GM21528 (cell line): ENCODE results near the gene PSMB8.
"Not testable (repeated sequence)": the region's sequence is repeated elsewhere in the genome, so short reads cannot be mapped to it uniquely, and the experiment has no call there.

Source experiments
- ATAC-seq: cut with Tn5 transposase; IDR thresholded peaks from one replicate; pipeline ENCODE4 v1.9.1; 2021; ENCODE audit warnings: mild to moderate bottlenecking, moderate library complexity; ENCODE audit not compliant: unreplicated experiment, low FRiP score

PSMB8 gene

DNA sequence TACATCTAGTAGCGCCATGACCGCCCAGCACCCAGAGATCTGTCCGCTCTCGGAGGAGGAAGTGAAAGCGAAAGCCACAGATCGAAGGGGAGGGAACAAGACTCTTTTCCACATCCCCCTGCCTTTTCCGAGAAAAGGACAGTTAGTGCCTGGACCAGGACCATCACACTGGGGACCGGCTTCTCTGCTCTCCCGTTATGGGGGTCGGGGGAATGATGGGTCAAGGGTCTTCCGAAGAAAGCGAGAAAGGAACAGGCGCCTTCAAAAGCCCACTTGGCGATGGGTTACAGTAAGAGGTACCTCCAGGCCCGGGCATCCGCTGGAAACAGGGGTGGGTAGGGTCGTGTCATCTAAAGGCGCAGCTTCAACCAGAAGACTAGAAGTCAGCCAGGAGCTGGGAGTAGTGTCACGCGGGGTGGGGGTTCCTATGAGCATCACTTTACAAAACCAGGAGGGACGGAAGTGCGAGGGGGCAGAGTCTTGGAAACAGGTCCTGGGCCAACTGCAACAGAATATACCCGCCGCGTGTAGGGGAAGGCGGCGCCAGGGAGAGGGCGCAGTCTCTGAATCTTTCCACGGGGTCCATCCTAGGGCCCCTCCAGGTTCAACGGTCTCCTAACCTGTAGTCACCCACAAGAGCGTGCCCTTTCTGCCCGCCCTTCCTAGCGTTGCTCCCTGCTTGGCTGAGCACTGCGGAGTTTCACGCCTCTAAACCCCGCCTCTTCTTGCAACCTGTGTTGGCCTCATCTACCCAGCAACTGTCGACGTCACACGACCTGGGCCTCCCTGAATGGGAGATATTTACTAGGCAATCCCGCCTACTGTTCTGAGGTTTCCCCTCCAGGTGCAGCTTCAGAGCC is at the start of gene PSMB8:
PSMB8 (minus strand) TSS at position 69 of the 860 bp plus-strand sequence; CDS start at position 18, 51 bp downstream.
- ATAC-seq = peak; percentile 77

GRCh38 chr6:32890831-32891230 is 47.0 kb upstream of the PSMB8 start:
- ATAC-seq = no peak

- no peak for ATAC-seq
These were observed 45.7 kb upstream of the PSMB8 start for GRCh38 chr6:32889533-32889932.

- no peak for ATAC-seq
These were observed 44.7 kb upstream of the PSMB8 start for GRCh38 chr6:32888576-32888975.

DNA sequence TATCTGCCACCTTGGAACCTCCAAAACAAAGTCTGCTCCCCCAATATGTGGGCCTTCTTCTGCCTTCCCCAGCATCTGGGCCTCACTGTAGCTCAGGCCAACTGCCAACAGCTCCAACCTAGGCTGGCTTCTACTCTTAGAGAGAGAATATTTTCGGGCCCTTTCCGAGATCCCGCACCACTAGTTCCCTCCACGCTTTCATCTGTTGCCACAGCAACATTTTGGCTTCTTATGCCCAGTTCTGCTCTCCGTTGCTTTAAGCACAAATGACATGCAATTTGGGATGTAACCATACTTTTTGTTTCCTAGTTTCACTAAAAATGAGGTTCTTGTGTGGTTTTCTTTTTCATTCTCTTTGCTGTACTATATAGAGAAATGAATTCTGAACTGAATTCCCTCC is 43.8 kb upstream of the PSMB8 start:
- ATAC-seq = no peak

DNA sequence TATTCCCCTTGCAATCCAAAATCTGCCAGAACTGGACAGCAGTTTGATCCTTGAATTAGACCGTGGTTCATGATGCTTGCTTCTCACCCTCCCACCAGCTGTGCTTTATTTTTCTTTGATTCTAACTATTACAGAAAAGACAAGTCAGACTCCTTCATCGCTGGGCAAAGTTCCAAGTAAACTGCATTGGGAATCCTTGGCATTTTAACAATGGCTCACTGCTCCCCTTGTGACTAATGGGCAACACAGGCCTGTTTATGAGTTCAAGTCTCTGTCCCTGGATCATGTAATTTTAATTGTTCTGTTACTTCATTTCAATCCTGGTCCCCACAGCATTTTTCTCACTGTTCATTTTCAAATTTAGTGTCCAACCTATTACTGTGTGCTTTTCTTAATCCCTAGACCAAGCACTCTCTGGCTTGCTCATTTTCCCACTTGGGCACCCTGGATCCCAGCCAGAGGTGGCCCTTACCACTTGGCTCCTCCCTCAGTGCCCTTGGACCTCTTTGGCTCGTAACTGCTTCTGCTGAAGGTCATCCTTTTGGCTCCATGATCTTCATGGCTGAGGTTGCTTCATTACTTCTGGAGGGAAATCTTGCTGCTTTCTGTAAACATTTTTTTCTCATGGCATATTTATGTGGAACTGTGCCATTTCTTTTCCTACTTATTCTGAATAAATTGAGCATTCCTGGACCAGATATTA is 43.0 kb upstream of the PSMB8 start:
- no peak for ATAC-seq

DNA sequence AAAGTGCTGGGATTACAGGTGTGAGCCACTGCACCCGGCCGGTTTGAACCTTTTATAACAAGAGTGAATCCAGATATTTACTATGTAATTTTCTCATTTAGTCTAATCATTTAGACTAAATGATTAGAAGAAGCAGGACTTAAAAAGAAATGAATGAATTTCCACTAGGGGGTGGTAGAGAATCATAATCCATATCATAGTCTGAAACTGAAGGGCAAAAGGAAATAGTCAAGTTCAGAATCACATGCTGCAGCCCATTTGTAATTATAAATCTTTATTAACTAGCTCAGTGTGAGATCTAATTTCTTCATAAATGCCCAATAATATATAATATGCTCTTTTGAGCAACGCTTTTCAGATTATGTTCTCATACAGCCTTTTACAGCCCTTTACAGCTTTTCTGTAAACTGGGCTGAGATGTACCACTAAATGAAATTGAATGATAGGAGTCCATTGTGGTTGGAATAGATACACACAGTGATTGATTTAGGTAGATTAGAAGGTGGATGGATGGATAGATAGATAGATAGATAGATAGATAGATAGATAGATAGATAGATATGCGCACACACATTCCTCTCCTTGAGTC is 41.9 kb upstream of the PSMB8 start:
- no peak for ATAC-seq

- ATAC-seq = no peak
These were observed 39.9 kb upstream of the PSMB8 start for GRCh38 chr6:32883789-32884188.

GRCh38 chr6:32882879-32883250 is 39.0 kb upstream of the PSMB8 start:
- no peak for ATAC-seq

DNA sequence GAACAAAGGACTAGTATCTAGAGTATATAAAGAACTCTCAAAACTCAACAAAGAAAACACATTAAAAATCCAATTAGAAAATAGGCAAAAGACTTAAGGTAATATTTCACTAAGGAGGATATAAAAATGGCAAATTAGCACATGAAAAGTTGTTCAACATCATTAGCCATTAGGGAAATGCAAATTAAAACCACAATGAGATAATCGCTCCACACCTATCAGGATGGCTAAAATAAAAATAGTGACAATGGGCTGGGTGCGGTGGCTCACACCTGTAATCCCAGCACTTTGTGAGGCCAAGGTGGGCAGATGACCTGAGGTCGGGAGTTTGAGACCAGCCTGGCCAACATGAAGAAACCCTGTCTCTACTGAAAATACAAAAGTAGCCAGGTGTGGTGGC is 37.1 kb upstream of the PSMB8 start:
- ATAC-seq = not testable (repeated sequence)

GRCh38 chr6:32879691-32880090 is 35.8 kb upstream of the PSMB8 start:
- ATAC-seq = no peak

- ATAC-seq = no peak
These were observed 32.8 kb upstream of the PSMB8 start for GRCh38 chr6:32876603-32877002.

- not testable (repeated sequence) for ATAC-seq
These were observed 30.1 kb upstream of the PSMB8 start for GRCh38 chr6:32873947-32874346.

- ATAC-seq = no peak
These were observed 24.5 kb upstream of the PSMB8 start for GRCh38 chr6:32868257-32868788.

DNA sequence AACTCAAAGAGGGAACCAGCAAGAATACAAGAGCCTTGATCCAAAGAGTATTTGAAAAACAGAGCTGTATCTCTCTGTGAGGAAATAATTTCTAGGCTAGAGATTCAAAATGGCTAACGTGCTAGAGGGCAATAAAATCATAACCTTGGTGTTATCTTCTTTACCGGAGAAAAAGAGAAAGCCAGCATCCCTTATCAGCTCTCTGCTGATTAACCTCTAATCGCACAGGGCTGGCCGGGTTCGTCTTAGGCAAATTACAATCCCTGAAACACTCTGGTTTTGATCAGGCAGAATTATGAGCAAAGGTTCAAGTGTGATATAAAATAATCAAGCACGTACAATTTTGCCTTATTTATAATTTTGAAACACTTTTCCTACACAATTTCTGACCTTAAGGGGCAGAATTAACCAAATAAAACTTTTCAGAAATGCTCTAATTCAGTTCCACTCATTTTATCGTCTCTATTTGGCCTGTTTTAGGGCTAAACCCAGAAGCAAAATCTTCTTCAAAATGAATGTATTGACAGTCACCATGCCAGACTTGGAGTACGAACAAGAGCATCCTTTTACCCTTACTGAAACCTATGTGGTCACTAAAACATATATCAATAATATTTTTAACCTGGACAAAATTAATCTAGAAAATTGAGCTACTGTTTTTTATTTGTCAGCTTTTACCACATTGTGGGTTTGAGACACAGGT is 23.9 kb upstream of the PSMB8 start:
- ATAC-seq = no peak

GRCh38 chr6:32867022-32867477 is 23.2 kb upstream of the PSMB8 start:
- no peak for ATAC-seq

- no peak for ATAC-seq
These were observed 22.0 kb upstream of the PSMB8 start for GRCh38 chr6:32865724-32866443.

DNA sequence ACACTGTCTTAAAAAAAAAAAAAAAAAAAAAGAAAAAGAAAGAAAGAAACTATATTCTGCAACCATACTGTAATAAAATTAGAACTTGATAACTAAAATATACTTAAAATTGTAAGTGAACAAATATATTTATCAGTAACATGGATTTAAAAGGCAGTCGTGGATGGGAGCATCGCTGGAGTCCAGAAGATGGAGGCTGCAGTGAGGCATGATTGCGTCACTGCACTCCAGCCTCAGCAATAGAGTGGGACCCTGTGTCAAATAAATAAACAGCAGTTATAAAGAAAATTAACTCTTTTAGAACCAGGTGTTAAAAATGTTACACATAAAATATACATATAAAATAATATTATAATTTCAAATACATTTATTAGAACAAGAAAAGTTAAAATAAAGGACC is 18.9 kb upstream of the PSMB8 start:
- no peak for ATAC-seq

GRCh38 chr6:32860674-32861073 is 16.8 kb upstream of the PSMB8 start:
- no peak for ATAC-seq

- ATAC-seq = no peak
These were observed 14.3 kb upstream of the PSMB8 start for GRCh38 chr6:32858194-32858593.
